Activated CD4-positive, alpha-beta T cell treated with anti-CD3 and anti-CD28 coated beads for 48 hours (primary cell): ENCODE measurements around the gene BIRC7.

Source experiments
- DNase-seq: peaks from one replicate; pipeline ENCODE4 v3.0.0-alpha.2; 2020

BIRC7 gene

DNA sequence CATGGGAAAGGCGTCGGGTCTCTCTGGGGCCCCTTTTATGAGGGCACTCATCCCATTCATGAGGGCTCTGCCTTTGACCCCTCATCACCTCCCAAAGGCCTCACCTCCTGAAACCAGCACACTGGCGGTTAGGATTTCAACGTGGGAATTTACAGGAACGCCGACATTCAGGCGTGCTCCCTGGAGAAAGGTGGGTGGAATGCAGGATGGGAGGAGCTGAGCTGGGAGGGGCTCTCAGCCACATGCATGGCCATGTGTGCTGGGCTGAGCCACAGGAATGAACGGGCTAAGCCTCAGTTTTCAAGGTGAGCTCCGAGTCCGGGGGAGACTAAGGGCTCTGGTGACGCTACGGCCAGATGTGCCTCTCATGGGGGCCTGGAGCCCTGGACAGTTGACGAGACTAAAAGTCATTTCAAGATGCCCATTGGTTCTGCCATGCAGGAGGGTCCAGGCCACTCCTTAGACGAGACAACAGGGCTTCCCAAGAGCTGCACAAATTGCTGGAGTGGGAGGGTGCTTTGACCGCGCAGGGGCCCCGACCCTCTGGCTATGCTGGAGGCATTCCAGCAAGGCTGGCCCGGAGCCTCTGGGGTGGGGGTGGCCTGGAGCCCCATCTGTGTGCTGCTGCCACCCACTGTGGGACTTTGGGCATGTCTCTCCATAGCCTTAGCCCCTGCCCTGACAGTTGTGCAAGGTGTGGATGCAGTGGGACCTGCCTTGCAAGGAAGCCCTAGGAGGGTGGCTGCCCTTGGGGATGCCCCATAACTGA, 33.1 kb downstream of the BIRC7 start:
- DNase-seq: no peak

GRCh38 chr20:63269724-63270123, 34.0 kb downstream of the BIRC7 start:
- DNase-seq: no peak

DNA sequence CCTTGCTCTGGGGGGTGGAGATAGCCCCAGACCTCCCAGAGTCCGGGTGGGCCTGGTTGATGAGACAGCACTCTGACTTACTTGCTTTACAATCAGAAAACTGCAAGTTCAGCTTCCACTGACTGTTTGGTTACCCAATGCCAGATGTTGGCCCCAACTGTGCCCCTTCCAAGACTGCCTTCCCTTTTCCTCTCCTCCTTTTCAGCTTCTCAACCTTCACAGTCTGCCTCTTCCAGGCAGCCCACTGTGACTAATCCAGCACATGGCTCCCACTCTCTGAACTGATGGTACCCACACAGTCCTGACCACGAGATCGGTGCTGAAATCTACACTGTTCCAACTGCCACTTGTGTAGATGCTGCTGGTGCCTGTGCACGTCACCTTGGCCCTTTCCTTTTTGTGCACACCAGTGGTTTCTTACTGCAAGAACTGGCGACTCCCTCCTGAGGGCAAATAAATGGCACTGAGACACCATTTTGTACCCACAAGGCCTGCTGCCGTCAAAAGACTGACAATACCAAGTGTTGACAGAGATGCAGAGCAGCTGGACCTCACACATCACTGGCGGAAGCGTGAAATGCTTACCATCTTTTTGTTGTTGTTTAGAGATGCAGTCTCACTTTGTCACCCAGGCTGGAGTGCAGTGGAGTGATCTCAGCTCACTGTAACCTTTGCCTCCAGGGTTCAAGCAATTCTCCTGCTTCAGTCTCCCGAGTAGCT, 35.1 kb downstream of the BIRC7 start:
- DNase-seq: no peak

DNA sequence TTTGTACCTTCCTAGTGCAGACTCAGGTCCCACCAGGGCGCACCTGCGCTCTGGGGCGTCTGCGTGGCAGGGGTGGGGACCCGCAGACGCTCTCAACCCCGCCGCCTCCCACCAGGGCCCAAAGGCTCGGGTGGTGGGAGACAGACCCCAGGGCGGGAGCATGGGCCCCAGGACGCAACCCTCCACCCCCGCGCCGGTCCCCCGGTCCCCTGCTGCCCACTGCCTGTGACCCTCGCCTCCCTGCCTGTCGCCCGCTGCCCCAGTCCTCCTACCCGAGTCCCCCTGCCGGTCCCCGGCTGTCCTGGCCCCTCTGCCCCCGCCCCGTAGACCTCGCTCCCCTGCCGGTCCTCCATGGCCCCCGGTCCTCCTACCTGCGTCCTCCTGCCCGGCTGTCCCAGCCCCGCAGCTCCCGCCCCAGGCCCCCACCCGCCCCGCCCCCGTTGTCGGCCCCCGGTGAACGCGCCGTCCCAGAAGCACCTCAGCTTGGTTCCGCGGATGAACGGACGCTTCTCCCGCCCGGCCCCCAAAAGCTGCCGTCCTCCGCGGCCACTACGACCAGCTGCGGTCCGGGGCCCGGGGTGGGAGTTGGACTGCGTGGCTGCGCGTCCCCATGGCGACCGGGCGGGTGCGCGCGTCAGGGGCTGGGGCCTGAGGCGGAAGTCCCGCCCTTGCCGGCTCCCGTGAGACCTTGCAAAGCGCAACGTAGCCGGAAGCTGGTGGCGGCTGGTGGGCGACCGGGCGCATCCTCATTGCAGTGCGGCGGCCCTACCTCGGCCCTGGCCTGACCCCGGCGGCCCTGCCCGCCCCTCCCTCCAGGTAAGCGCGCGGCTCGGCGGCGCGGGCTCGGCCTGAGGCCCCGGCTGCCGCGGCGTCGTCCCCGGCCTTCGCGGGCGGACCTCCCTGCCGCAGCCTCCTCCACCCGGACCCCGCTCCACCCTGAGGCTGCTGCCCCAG, 36.7 kb downstream of the BIRC7 start, which contains the start of gene ARFGAP1:
Gene ARFGAP1 (plus strand): TSS at position 709 of the 954 bp plus-strand sequence. CDS start 2,768 bp downstream, outside the sequence.
- DNase-seq: peak; percentile 93

GRCh38 chr20:63273059-63273579, 37.4 kb downstream of the BIRC7 start:
- no peak for DNase-seq

DNA sequence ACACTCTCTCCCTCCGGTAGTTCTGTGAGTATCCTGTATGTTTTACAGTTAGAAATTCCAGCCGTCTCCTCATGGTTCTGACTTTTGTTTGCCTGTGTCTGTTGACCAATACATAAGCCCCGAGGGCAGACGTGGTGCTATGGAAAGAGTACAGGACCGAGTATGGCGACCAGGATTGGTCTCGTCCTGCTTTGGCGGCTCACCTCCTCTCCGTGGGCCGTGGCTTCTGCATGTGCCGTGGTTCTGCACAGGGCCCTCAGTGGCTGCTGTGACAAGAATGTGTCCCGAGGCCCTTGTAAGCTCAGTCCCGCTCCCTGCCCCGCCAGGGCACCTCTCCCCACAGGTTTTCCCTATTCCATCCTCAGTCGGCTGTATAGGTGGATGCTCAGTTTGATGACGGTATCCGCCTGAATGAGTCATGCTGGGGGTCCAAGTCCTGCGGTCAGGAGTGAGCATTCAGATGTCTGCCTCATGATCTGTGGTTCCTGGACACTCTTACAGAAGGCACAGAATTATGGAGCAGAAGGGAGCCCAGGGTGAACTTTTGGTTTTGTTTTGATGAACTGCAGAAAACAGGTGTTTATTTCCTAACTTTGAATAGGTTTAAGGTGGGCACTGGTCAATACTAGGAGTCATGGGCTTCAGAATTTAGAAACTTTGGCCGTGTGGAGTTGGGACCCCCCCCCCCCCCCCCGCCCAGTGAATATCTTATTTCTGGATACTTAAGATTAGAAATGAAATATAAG, 38.1 kb downstream of the BIRC7 start:
- DNase-seq: no peak

GRCh38 chr20:63274381-63275228, 38.9 kb downstream of the BIRC7 start:
- DNase-seq: no peak

DNA sequence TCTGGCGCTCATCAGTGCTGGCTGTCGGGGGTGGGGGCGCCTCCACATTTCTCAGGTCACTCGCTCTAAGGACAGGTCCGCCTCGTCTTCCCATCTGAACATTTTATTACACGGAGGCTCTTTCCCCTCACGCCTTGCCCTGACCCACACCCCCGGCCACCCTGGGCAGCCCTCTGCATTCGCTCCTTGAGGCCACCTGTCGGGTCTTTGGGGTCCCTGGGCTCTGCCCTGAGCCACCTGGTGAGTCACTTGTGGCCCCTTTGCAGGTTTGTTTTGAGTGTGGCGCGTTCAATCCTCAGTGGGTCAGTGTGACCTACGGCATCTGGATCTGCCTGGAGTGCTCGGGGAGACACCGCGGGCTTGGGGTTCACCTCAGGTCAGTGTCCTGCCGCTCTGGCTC, 40.1 kb downstream of the BIRC7 start:
- no peak for DNase-seq

GRCh38 chr20:63276956-63277355, 41.3 kb downstream of the BIRC7 start:
- DNase-seq: no peak

DNA sequence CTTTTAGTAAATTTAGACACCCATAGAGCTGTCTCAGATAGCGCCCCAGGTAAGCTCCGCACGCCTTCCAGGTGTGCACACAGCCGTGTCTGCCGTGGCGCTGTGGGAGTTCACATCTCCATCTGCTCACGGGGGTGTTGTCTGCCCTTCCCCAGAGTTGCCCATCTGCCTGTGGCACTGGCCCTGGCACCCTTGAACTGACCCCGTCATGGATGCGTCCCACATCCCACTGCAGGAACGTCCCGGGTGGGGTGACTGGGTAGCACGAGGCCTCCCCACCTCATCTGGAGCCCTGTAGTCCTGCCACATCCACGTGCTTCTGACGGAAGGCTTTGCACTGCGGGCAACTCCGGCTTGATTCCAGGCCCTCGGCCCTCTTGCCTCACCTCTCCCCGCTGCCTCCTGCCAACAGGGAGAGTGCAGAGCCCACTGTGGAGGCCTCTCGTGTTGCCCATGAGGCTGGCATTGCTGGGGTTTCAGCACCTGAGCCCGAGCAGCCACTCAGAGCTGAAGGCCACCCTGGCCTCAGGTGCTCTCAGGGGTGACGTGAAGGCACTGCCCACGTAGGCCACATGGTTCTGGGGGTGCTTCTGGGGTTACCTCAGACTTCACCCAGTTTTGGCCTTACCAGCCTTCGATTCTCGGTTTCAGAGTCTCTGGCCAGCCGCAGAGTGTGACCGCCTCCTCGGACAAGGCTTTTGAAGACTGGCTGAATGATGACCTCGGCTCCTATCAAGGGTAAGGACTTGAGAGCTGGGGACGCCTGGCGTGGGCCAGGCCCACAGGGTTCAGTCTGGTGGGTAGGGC, 42.0 kb downstream of the BIRC7 start:
- no peak for DNase-seq

DNA sequence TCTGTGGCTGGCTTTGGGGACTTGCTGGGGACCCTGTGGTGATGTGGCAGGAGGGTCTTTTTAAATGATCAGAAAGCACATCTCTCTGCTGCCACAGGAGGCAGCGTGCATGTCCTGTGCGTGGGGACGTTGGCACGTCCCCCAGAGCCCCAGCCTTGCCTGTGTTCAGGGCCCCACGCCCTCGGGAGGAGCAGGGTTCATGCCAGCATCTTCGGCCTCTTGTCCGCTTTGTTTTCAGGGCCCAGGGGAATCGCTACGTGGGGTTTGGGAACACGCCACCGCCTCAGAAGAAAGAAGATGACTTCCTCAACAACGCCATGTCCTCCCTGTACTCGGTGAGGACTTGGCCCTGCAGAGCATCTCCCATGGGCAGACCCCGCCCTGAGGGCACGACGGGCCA, 43.0 kb downstream of the BIRC7 start:
- no peak for DNase-seq

GRCh38 chr20:63279931-63280330, 44.2 kb downstream of the BIRC7 start:
- no peak for DNase-seq

- DNase-seq: no peak
Observed at GRCh38 chr20:63280371-63280770, 44.7 kb downstream of the BIRC7 start.

DNA sequence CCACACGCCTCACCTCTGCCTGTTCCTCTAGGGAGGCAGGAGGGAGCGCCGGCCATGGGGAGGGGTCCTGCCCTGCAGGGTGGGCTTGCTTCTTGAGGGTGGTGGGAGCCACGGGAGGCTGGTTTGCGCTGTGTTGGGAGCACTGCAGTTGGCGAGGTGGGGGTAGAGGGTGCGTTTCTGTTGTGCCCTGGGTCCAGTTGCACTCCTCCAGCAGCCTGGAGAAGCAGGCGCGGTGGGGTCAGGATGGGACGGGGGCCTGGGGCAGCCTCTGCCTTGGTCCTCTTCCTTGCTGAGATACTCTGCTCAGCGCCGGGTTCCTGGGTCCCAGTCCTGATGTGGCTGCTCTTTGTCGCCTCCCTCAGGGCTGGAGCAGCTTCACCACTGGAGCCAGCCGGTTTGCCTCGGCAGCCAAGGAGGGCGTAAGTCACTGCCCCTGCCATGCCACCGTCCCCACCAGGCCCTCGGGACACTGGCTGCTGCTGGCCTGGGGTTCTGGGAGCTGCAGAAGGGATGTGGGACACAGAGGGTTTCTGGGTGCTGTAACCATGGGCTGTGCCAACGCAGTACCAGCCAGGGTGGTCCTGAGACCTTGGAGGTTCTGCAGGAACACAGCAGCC, 45.3 kb downstream of the BIRC7 start:
- DNase-seq: no peak

DNA sequence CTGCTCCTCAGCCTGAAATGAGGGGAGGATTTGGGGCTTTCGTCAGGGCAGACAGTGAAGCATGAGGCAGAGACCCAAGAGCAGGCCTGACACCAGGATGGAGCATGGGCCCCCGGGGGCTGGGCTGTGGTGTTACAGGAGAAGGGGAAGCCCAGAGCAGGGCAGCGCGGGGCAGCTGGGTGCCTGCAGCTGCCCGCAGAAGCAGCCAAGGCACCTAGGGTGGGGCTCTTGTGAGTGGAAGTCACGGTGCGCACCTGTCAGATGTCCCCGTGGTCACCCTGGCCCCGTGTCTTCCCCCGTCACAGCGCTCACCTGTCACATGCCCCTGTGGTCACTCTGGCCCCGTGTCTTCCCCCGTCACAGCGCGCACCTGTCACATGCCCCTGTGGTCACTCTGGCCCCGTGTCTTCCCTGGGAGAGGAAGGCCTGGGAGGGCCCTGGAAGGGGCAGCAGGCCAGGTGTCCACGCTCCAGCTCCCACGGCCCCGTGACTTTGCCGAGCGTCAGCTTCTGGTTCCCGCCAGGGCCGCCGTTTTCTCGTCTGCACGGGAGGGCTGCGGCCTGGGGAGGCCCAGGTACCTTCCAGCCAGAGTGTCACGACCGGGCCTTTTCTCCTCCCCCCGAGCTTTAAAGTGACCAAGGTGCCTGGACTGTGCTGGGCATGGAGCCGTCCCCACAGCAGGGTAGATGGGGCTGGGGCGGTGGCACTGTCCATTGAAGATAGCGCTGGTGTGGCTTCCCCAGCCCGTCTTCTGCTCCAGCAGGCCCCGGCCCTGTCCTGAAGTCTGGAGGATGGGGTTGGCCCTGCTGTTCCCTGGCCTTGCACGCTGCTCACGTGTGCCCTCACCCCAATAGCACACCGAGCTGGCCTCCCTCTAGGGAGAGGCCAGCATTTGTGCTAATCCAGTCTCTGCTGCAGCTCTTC, 46.3 kb downstream of the BIRC7 start:
- DNase-seq: no peak

DNA sequence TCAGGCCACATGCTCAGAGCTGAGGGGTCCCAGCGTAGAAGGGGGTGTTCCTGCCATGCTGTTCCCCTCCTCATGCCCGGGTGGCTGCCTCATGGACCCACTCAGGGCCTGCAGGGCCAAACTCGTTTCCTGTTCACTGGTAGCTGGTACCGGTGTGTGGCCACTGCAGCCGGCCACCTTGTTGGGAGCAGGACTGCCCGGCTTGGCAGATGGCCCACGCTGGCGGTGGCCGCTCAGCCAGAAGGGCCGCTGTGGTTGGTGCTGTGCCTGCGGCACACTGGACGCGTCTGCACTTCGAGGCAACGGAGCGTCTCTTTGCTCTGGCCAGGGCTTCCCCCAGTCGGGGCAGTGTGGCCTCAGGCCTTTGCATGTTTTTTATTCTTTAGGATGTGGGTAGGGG, 47.2 kb downstream of the BIRC7 start:
- no peak for DNase-seq

DNA sequence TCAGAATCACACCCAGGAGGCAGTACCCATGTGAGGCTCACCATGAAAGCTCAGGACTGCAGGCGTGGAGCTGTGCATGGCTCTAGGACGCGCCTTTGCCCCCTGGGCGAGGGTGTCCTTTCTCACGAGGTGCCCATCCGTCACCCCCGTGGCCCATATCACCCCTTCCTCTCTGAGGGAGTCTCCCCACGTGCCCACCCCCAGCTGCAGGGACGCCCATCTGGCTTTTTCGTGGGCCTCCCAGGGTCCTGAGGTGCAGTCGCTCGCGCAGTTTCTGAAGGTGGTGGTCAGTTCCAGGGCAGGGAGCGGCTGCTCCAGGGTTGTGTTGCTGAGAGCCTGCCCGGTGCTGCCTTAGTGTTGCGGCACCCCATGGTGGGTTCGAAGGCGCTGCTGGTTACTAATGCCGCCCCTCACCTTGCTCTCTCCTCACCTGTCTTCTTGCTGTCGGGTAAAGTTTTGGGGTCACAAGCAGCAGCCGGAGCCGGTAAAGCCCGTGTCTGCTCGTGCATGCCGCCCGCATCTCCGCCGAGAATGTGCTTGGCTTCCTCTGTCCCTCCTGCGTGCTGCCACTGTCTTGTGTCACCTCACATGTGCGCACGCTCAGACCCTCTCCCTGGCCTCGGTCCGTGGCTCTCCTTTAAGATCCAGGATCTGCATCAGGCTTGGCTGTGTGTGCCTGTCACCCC, 47.8 kb downstream of the BIRC7 start:
- no peak for DNase-seq

GRCh38 chr20:63284083-63284440, 48.4 kb downstream of the BIRC7 start:
- DNase-seq: no peak
